Muscle layer of colon (tissue), 2 donors: Measurements from ENCODE around the gene HIPK2.

Experiments
- H3K27ac ChIP-seq: one replicate; pipeline ENCODE4 v1.7.0; 2013; ENCODE audit warnings: low read depth, mild to moderate bottlenecking, low read length, moderate library complexity
- H3K27me3 ChIP-seq, 2 donors: one replicate each; pipeline ENCODE4 v1.7.0; 2013; ENCODE audit warnings: low read length in 2 of 2, mild to moderate bottlenecking in 2 of 2; ENCODE audit not compliant: insufficient read depth in 2 of 2, control insufficient read depth in 1 of 2
- H3K36me3 ChIP-seq: one replicate; pipeline ENCODE4 v1.7.0; 2013; ENCODE audit warnings: mild to moderate bottlenecking, low read length; ENCODE audit not compliant: insufficient read depth
- H3K4me1 ChIP-seq: one replicate; pipeline ENCODE4 v1.7.0; 2013; ENCODE audit warnings: mild to moderate bottlenecking, low read length; ENCODE audit not compliant: insufficient read depth
- H3K4me3 ChIP-seq, 2 donors: one replicate each; pipeline ENCODE4 v1.7.0; 2013; ENCODE audit warnings: low read length in 2 of 2, low read depth in 1 of 2, mild to moderate bottlenecking in 1 of 2, moderate library complexity in 1 of 2
- H3K9ac ChIP-seq: one replicate; pipeline ENCODE4 v1.7.0; 2013; ENCODE audit warnings: low read length
- H3K9me3 ChIP-seq: one replicate; pipeline ENCODE4 v1.7.0; 2013; ENCODE audit warnings: mild to moderate bottlenecking, low read length
- donor health status: abdominal sarcoma.
- donor health status: Adenocarcinoma of cecum.

The HIPK2 gene

GRCh38 chr7:139571651-139572050 lies 206.1 kb downstream of the HIPK2 start:
- peaks cover 7% of the 10 kb centered on the region for H3K36me3 ChIP-seq
- H3K4me1 ChIP-seq: no peaks in the 10 kb centered on the region
- no peaks in the 10 kb centered on the region for H3K9me3 ChIP-seq
- H3K9ac ChIP-seq: no peak overlapping the region
- no peak overlapping the region for H3K4me3 ChIP-seq
- no peaks in the 10 kb centered on the region for H3K27me3 ChIP-seq
- no peak overlapping the region for H3K27ac ChIP-seq

GRCh38 chr7:139571190-139571589 lies 206.6 kb downstream of the HIPK2 start:
- Histone ChIP-seq H3K36me3 (peaks cover 7% of the 10 kb centered on the region), H3K27me3 (no peaks in the 10 kb centered on the region), H3K4me3 (no peak overlapping the region), H3K27ac (no peak overlapping the region), H3K9me3 (no peaks in the 10 kb centered on the region), H3K4me1 (no peaks in the 10 kb centered on the region), H3K9ac (no peak overlapping the region)

GRCh38 chr7:139570626-139571025 lies 207.2 kb downstream of the HIPK2 start:
- Histone ChIP-seq H3K4me3 (no peak overlapping the region), H3K9ac (no peak overlapping the region), H3K36me3 (peaks cover 7% of the 10 kb centered on the region), H3K27me3 (no peaks in the 10 kb centered on the region), H3K27ac (no peak overlapping the region), H3K9me3 (no peaks in the 10 kb centered on the region), H3K4me1 (no peaks in the 10 kb centered on the region)

- no peaks in the 10 kb centered on the region for H3K9me3 ChIP-seq
- H3K27ac ChIP-seq: no peak overlapping the region
- no peaks in the 10 kb centered on the region for H3K27me3 ChIP-seq
- no peak overlapping the region for H3K9ac ChIP-seq
- peaks cover 7% of the 10 kb centered on the region for H3K36me3 ChIP-seq
- H3K4me1 ChIP-seq: no peaks in the 10 kb centered on the region
- no peak overlapping the region for H3K4me3 ChIP-seq
Measured at GRCh38 chr7:139570119-139570518, 207.7 kb downstream of the HIPK2 start.

- H3K27me3 ChIP-seq: no peaks in the 10 kb centered on the region
- H3K4me3 ChIP-seq: no peak overlapping the region
- no peaks in the 10 kb centered on the region for H3K36me3 ChIP-seq
- H3K4me1 ChIP-seq: no peaks in the 10 kb centered on the region
- no peak overlapping the region for H3K27ac ChIP-seq
- H3K9me3 ChIP-seq: no peaks in the 10 kb centered on the region
- no peak overlapping the region for H3K9ac ChIP-seq
Measured at GRCh38 chr7:139568813-139569490, 208.8 kb downstream of the HIPK2 start.

GRCh38 chr7:139568346-139568675 lies 209.5 kb downstream of the HIPK2 start:
- H3K27me3 ChIP-seq: no peaks in the 10 kb centered on the region
- H3K9ac ChIP-seq: no peak overlapping the region
- H3K9me3 ChIP-seq: no peaks in the 10 kb centered on the region
- no peak overlapping the region for H3K27ac ChIP-seq
- no peaks in the 10 kb centered on the region for H3K36me3 ChIP-seq
- no peak overlapping the region for H3K4me3 ChIP-seq
- H3K4me1 ChIP-seq: no peaks in the 10 kb centered on the region

- Histone ChIP-seq H3K4me1 (no peaks in the 10 kb centered on the region), H3K27me3 (no peaks in the 10 kb centered on the region), H3K4me3 (no peak overlapping the region), H3K9me3 (no peaks in the 10 kb centered on the region), H3K36me3 (no peaks in the 10 kb centered on the region), H3K27ac (no peak overlapping the region), H3K9ac (no peak overlapping the region)
Measured at GRCh38 chr7:139567647-139568345, 210.0 kb downstream of the HIPK2 start.

GRCh38 chr7:139566736-139567646 lies 210.8 kb downstream of the HIPK2 start:
- Histone ChIP-seq H3K9me3 (no peaks in the 10 kb centered on the region), H3K4me1 (no peaks in the 10 kb centered on the region), H3K9ac (no peak overlapping the region), H3K36me3 (no peaks in the 10 kb centered on the region), H3K4me3 (no peak overlapping the region), H3K27me3 (no peaks in the 10 kb centered on the region), H3K27ac (no peak overlapping the region)

- no peaks in the 10 kb centered on the region for H3K4me1 ChIP-seq
- no peaks in the 10 kb centered on the region for H3K27me3 ChIP-seq
- no peak overlapping the region for H3K9ac ChIP-seq
- H3K9me3 ChIP-seq: no peaks in the 10 kb centered on the region
- H3K27ac ChIP-seq: no peak overlapping the region
- no peak overlapping the region for H3K4me3 ChIP-seq
- no peaks in the 10 kb centered on the region for H3K36me3 ChIP-seq
Measured at GRCh38 chr7:139566075-139566474, 211.7 kb downstream of the HIPK2 start.

- H3K27me3 ChIP-seq: no peaks in the 10 kb centered on the region
- no peak overlapping the region for H3K9ac ChIP-seq
- no peaks in the 10 kb centered on the region for H3K4me1 ChIP-seq
- no peaks in the 10 kb centered on the region for H3K9me3 ChIP-seq
- H3K27ac ChIP-seq: no peak overlapping the region
- no peaks in the 10 kb centered on the region for H3K36me3 ChIP-seq
- H3K4me3 ChIP-seq: no peak overlapping the region
Measured at GRCh38 chr7:139563856-139564255, 213.9 kb downstream of the HIPK2 start.

- no peaks in the 10 kb centered on the region for H3K27me3 ChIP-seq
- H3K36me3 ChIP-seq: no peaks in the 10 kb centered on the region
- H3K9ac ChIP-seq: no peak overlapping the region
- H3K4me3 ChIP-seq: no peak overlapping the region
- no peaks in the 10 kb centered on the region for H3K4me1 ChIP-seq
- H3K27ac ChIP-seq: no peak overlapping the region
- H3K9me3 ChIP-seq: no peaks in the 10 kb centered on the region
Measured at GRCh38 chr7:139562961-139563565, 214.7 kb downstream of the HIPK2 start.
